Measurements from ENCODE around the gene RRM2.

GRCh38 chr2:10132043-10132575 lies 9.6 kb downstream of the RRM2 start:
- TF ChIP-seq CTCF (conservative IDR thresholded peaks at IDR 0.05; ENCODE audit: low read length) (no peak), EZH2phosphoT487 (IDR thresholded peaks at IDR 0.05; ENCODE audit: borderline replicate concordance) (no peak)

All from Loucy (cell line).